HG02678 (cell line): ENCODE measurements around the gene RHBDL3.

Source experiments
- ATAC-seq: cut with Tn5 transposase; IDR thresholded peaks from one replicate; pipeline ENCODE4 v1.9.1; 2021; ENCODE audit warnings: mild to moderate bottlenecking, moderate library complexity; ENCODE audit not compliant: unreplicated experiment

Gene RHBDL3

DNA sequence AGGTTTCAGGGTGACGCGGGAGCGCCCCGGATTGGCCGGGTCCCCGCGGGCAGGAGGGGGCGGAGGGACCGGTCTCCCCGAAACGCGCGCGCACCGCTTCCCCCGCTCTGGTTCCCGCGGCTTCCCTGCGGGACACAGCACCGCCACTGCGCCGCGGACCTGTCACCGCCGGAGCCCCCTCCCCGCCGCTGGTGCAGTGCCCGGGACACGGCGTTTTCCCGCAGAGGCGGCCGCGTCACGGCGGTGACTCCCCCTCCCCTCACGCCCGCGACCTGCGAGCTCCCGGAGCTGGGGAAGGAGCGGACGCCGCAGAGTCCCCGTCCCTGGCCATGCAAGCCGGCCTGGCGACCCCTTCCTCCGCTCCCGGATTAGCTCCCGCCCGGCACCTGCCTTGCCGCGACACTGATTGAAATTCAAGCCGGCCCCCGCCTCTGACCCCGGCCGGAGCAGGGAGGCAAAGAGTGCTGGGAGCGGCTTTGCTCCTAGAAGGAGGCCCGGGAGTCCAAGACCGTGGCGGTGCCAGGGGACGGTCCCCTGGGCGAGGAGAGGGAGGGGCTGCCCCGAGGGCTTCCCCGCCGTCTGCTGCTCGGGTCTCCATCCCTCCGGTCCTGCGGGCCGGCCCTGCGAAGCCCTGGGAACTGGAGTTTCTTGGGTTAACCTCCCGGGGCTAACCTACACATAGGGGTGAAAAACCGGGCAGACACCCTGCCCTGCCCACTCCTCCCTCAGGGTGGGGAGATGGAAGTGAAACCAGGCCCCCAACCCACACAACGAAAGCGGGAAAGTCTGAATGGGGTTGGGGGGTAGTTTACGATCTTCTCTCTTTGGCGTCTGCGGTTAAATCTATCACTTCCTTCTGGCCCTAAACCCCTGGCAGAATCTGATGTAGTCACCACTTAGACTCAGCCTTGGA, 1.0 kb downstream of the RHBDL3 start:
- ATAC-seq, result no peak

- ATAC-seq, result no peak
These were observed 2.1 kb downstream of the RHBDL3 start for GRCh38 chr17:32267690-32268205.

- no peak for ATAC-seq
These were observed 3.2 kb downstream of the RHBDL3 start for GRCh38 chr17:32268734-32269288.

GRCh38 chr17:32269377-32269776, 3.7 kb downstream of the RHBDL3 start:
- no peak for ATAC-seq

- ATAC-seq, result no peak
These were observed 6.2 kb downstream of the RHBDL3 start for GRCh38 chr17:32271844-32272243.

DNA sequence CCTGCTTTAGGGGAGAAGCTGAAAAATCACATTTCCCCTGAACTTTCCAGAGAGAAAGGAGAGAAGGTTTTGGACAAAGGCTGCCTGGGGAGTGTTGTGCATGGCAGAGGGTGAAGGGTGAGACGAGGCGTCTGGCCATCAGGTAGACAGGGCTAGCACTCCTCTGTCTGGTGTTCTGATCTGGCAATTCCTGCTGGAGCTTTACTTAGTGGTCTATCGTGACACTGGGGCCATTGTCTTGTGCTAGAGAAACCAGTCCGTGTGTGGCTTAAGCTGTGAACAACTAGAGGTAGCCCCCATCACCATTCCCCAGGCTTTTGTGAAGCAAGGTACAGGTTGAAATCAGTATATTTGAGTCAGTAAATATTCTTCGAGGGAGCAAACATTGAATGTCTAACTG, 8.5 kb downstream of the RHBDL3 start:
- ATAC-seq, result no peak

- ATAC-seq, result no peak
These were observed 9.0 kb downstream of the RHBDL3 start for GRCh38 chr17:32274643-32275042.

- no peak for ATAC-seq
These were observed 9.7 kb downstream of the RHBDL3 start for GRCh38 chr17:32275060-32276042.

- ATAC-seq, result no peak
These were observed 10.6 kb downstream of the RHBDL3 start for GRCh38 chr17:32276171-32276601.

DNA sequence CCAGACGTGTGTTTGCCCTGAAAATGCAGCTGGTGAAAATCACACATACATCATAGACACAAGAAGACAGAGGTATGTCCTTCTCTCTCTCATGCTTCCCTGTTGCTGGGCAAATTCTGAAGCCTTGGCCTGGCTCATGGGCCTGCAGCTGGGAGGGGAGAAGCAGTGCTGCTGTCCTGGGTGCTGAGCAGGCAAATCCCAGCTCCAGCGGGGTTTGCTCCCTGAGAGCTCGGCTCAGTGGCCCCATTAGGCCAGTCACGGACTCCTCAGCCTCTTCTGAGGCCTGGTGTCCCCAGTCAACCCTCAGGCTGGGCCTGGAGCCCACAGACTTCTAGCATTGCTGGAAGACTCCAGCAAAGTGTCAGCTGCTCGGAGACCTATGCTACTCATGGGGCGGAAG, 11.7 kb downstream of the RHBDL3 start:
- no peak for ATAC-seq

- ATAC-seq, result no peak
These were observed 13.2 kb downstream of the RHBDL3 start for GRCh38 chr17:32278815-32279214.

GRCh38 chr17:32279891-32280716, 14.5 kb downstream of the RHBDL3 start:
- no peak for ATAC-seq

DNA sequence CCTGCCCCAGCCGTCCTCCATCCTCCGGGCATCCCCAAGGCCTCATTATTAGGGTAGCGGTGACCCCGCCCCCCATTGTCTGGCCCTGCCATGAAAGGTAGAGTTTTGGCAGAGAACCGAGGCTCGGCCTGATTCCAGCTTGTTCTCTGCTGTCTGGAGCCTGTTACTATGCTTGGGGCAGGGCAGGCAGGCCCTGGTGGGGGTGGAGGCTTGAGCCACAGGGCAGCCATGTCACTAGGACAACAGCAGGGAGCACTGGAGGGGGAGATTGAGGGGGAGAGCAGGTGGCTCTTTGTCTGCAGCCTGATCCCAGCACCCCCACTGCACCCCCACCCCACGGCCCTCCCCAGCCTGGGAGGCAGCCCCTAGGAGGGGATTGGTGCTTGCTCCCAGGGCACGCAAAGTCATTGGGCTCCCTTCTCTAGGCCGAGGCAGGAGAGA, 15.4 kb downstream of the RHBDL3 start:
- ATAC-seq, result no peak

DNA sequence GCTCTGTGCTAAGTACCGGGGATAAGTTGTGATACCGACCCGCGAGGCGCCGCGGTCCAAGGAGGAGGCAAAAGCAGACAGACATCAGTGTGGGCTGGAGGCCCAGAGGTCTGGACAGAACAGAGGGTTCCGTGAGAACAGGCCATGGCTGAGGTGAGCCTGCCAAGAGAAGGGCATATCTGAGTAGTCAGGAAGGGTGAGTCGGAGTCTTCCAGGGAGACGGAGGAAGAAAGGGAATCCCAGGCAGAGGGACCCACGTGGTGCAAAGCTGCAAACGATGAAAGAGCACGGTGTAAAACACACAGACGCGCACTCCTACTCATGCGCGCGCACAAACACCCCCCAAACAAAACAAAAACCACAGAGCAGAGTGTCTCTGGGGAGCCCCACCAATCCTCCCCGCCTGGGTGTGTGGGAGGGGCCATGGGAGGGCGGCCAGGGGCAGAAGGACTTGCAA, 18.1 kb downstream of the RHBDL3 start:
- no peak for ATAC-seq

DNA sequence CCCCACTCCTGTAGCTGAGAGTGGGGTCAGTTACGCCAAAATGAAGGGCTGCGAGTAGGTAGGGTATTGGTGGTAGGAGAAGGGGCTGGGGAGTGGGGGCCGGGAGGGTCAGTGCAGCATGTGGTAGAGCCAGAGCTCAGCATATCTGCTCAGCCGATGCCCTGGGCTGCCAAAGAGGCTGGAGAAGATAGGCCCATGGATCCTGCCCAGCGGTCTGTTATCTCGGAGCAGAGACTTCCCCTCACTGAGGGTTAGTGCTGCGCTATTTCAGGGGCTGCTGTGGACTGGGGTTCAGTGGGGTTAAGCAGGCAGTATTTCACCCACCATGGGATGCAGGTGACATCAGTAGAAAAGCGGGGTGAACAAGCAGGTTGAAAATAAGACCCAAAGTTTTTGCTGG, 19.7 kb downstream of the RHBDL3 start:
- no peak for ATAC-seq

DNA sequence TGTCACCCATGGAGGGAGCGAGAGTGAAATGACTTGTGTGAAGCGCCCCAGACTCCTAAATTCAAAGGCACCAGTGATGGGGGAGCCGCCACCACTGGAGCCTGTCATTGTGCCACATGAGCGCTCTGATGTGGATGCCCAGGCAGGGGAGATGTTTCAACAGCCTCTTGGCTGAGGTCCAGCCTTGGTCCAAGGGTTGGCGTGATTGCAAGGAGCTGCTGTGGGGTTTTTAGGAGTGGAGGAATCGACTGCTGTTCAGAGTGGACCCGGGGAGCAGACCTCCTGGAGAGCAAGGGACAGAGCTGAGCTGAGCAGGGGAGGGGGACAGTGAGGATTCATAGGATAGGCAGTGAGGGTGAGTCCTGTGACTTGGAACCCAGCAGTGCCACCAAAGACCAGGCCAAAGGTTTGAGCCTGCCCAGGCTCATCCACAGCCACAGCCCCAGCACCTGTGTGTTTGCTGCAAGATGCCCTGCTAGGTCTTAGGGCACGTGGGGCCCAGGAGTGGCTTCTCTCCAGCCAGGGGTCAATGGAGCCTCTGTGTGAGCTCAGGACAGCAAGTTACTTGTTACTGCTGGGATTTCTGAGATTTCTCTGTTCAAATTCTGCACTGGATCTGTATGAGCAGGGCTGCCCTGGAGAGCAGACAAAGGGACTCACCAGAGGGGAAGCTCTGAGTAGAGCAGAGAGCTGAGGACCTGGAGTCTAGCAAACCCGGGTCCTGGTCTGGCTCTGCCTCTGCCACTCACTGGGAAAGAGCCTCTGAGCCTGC, 20.3 kb downstream of the RHBDL3 start:
- ATAC-seq, result no peak

DNA sequence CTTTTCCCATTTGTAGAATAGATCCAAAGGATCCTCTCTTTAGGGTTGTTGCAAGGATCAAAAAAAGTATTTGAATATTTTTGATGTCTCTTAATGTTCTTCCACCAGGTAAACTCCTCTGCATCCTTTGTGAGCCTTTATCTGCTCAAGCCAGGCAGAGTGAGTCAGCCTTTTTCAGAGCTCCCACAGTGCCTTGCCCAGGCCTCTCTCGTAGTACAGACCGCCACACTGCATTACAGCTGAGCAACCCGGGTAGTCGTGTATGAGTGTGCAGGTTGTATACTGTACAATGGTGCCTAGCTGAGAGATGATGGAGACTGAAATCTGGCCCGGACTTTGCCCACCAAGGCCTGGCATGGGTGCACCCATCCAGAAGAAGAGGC, 20.9 kb downstream of the RHBDL3 start:
- ATAC-seq, result no peak

- ATAC-seq, result no peak
These were observed 22.3 kb downstream of the RHBDL3 start for GRCh38 chr17:32287804-32288511.

GRCh38 chr17:32288615-32289014, 23.0 kb downstream of the RHBDL3 start:
- no peak for ATAC-seq
